H9 (cell line): ENCODE results near the gene UQCC3. TPM values are rescaled to one million over a fixed set of nuclear protein-coding genes. Genes with fewer than 3 reads are reported as not detected.
"Not testable (repeated sequence)": the region's sequence is repeated elsewhere in the genome, so short reads cannot be mapped to it uniquely, and the experiment has no call there.

Experiments
- DNase-seq: peaks from one replicate; pipeline ENCODE4 v3.0.0-alpha.2; 2017
- H2AFZ ChIP-seq: one replicate; pipeline ENCODE4 v1.6.1; 2013; ENCODE audit warnings: mild to moderate bottlenecking, low read length, control low read depth, moderate library complexity
- H2AK5ac ChIP-seq: 2 replicates; pipeline ENCODE4 v1.6.1; 2013; ENCODE audit warnings: low read length, control low read depth, mixed read lengths; ENCODE audit not compliant: insufficient read length
- H2BK120ac ChIP-seq: one replicate; pipeline ENCODE4 v1.6.1; 2013; ENCODE audit warnings: low read depth, mild to moderate bottlenecking, low read length, control low read depth, inconsistent platforms; ENCODE audit not compliant: poor library complexity, severe bottlenecking
- H2BK12ac ChIP-seq: 2 replicates; pipeline ENCODE4 v1.6.1; 2013; ENCODE audit warnings: low read length, control low read depth, mixed read lengths, low read depth; ENCODE audit not compliant: insufficient read length
- H2BK15ac ChIP-seq: 2 replicates; pipeline ENCODE4 v1.6.1; 2013; ENCODE audit warnings: low read depth, low read length, control low read depth
- H2BK20ac ChIP-seq: one replicate; pipeline ENCODE4 v1.6.1; 2013; ENCODE audit warnings: low read depth, mild to moderate bottlenecking, low read length, control low read depth, inconsistent platforms; ENCODE audit not compliant: poor library complexity, severe bottlenecking
- H2BK5ac ChIP-seq: 2 replicates; pipeline ENCODE4 v1.6.1; 2013; ENCODE audit warnings: low read length, control low read depth, mixed read lengths; ENCODE audit not compliant: insufficient read length
- H3K14ac ChIP-seq: 2 replicates; pipeline ENCODE4 v1.6.1; 2013; ENCODE audit warnings: low read length, control low read depth; ENCODE audit not compliant: insufficient read depth
- H3K18ac ChIP-seq: 2 replicates; pipeline ENCODE4 v1.6.1; 2013; ENCODE audit warnings: low read depth, mild to moderate bottlenecking, mixed read lengths, low read length, control low read depth; ENCODE audit not compliant: insufficient read length
- H3K23ac ChIP-seq: 2 replicates; pipeline ENCODE4 v1.6.1; 2013; ENCODE audit warnings: low read length, control low read depth, mixed read lengths, low read depth; ENCODE audit not compliant: insufficient read length
- H3K23me2 ChIP-seq: 2 replicates; pipeline ENCODE4 v1.6.1; 2013; ENCODE audit warnings: low read depth, mild to moderate bottlenecking, mixed read lengths, low read length, control low read depth; ENCODE audit not compliant: insufficient read length, poor library complexity, severe bottlenecking
- H3K27ac ChIP-seq: 2 replicates; pipeline ENCODE4 v1.5.1; 2013; ENCODE audit warnings: low read length, control low read depth, mixed read lengths, low read depth; ENCODE audit not compliant: insufficient read length
- H3K27me3 ChIP-seq: 2 replicates; pipeline ENCODE4 v1.6.1; 2013; ENCODE audit warnings: low read length, control low read depth, inconsistent platforms; ENCODE audit not compliant: insufficient read depth
- H3K4ac ChIP-seq: 2 replicates; pipeline ENCODE4 v1.6.1; 2013; ENCODE audit warnings: low read depth, mild to moderate bottlenecking, control low read depth, inconsistent platforms, low read length, moderate library complexity
- H3K4me1 ChIP-seq: 2 replicates; pipeline ENCODE4 v1.6.1; 2013; ENCODE audit warnings: low read length, control low read depth, inconsistent platforms; ENCODE audit not compliant: insufficient read depth
- H3K4me2 ChIP-seq: 2 replicates; pipeline ENCODE4 v1.6.1; 2013; ENCODE audit warnings: low read length, control low read depth, mixed read lengths; ENCODE audit not compliant: insufficient read length, insufficient read depth
- H3K56ac ChIP-seq: 2 replicates; pipeline ENCODE4 v1.6.1; 2013; ENCODE audit warnings: low read depth, mild to moderate bottlenecking, mixed read lengths, low read length, control low read depth; ENCODE audit not compliant: insufficient read length
- H3K79me1 ChIP-seq: 2 replicates; pipeline ENCODE4 v1.6.1; 2013; ENCODE audit warnings: low read depth, mild to moderate bottlenecking, moderate library complexity, low read length, control low read depth, inconsistent platforms; ENCODE audit not compliant: insufficient read depth, poor library complexity, severe bottlenecking
- H3K79me2 ChIP-seq: 2 replicates; pipeline ENCODE4 v1.6.1; 2013; ENCODE audit warnings: low read length, control low read depth, inconsistent platforms; ENCODE audit not compliant: insufficient read depth
- H3K9ac ChIP-seq: 2 replicates; pipeline ENCODE4 v1.6.1; 2013; ENCODE audit warnings: low read length, control low read depth, mixed read lengths; ENCODE audit not compliant: insufficient read length; ENCODE audit errors: extremely low read depth
- H3K9me3 ChIP-seq: one replicate; pipeline ENCODE4 v1.6.1; 2013; ENCODE audit warnings: low read depth, low read length, inconsistent platforms; ENCODE audit not compliant: control insufficient read depth
- H3T11ph ChIP-seq: one replicate; pipeline ENCODE4 v1.6.1; 2013; ENCODE audit warnings: mild to moderate bottlenecking, low read length, control low read depth, inconsistent platforms
- H4K20me1 ChIP-seq: one replicate; pipeline ENCODE4 v1.6.1; 2013; ENCODE audit not compliant: control insufficient read depth, insufficient read length, insufficient read depth
- H4K5ac ChIP-seq: 2 replicates; pipeline ENCODE4 v1.6.1; 2013; ENCODE audit warnings: low read depth, mild to moderate bottlenecking, mixed read lengths, low read length, control low read depth; ENCODE audit not compliant: insufficient read length
- H4K8ac ChIP-seq: replicated peaks from 2 replicates; pipeline ENCODE4 v1.6.1; 2013; ENCODE audit warnings: low read length, control low read depth, mixed read lengths, low read depth; ENCODE audit not compliant: insufficient read length
- H4K91ac ChIP-seq: 2 replicates; pipeline ENCODE4 v1.6.1; 2013; ENCODE audit warnings: low read depth, mild to moderate bottlenecking, moderate library complexity, mixed read lengths, low read length, control low read depth; ENCODE audit not compliant: insufficient read length
- H3K27ac Mint-ChIP-seq, 3 experiments: 2 replicates in 2 of 3; 3 replicates in 1 of 3; pipeline ENCODE4 v1.8.0; 2020 to 2021; ENCODE audit warnings: mixed read lengths in 3 of 3, mild to moderate bottlenecking in 1 of 3, moderate library complexity in 1 of 3
- H3K27me3 Mint-ChIP-seq: 2 replicates; pipeline ENCODE4 v1.8.0; 2021; ENCODE audit warnings: low read depth, mild to moderate bottlenecking, moderate library complexity, mixed read lengths
- H3K36me3 Mint-ChIP-seq, 3 experiments: 2 replicates in 2 of 3; 3 replicates in 1 of 3; pipeline ENCODE4 v1.8.0; 2020 to 2021; ENCODE audit warnings: low read depth in 3 of 3, mixed read lengths in 3 of 3; ENCODE audit not compliant: insufficient read depth in 1 of 3
- H3K4me1 Mint-ChIP-seq, 2 experiments: 2 replicates each; pipeline ENCODE4 v1.8.0; 2020; ENCODE audit warnings: mixed read lengths in 2 of 2
- H3K4me3 Mint-ChIP-seq, 2 experiments: 2 replicates in 1 of 2; 3 replicates in 1 of 2; pipeline ENCODE4 v1.8.0; 2020 to 2021; ENCODE audit warnings: mild to moderate bottlenecking in 2 of 2, mixed read lengths in 2 of 2, moderate library complexity in 1 of 2
- H3K9me3 Mint-ChIP-seq, 2 experiments: 2 replicates in 1 of 2; 3 replicates in 1 of 2; pipeline ENCODE4 v1.8.0; 2020; ENCODE audit warnings: mild to moderate bottlenecking in 2 of 2, mixed read lengths in 2 of 2, moderate library complexity in 1 of 2
- CTCF ChIP-seq: fragments of 200-600 bp; sonication (generic); conservative IDR thresholded peaks from 3 replicates; pipeline ENCODE4 v1.8.0; 2021; ENCODE audit warnings: antibody characterized with exemption, mild to moderate bottlenecking
- WGBS: extraction: QIAGEN DNeasy Blood & Tissue Kit; methylation state at CpG from one replicate; pipeline ENCODE4 v1.1.7; 2013; ENCODE audit warnings: missing lambda C conversion rate, low lambda C conversion rate, mixed read lengths; ENCODE audit not compliant: insufficient read length; ENCODE audit errors: extremely low coverage; 5-methylcytosine and 5-hydroxymethylcytosine counted together
- total RNA-seq: library from RNA; stranded (reverse); gene quantifications from 2 replicates; pipeline ENCODE4 v1.2.1, GENCODE V29; 2021

UQCC3 gene
- total RNA-seq, 1 experiment from 2014 or later = 11.1 TPM

GRCh38 chr11:62649486-62649885 is 22.0 kb upstream of the UQCC3 start:
- Histone ChIP-seq H3K4ac (no peak overlapping the region), H3K79me1 (no peaks in the 10 kb centered on the region), H3K4me1 (peaks cover 3% of the 10 kb centered on the region; the same call in 1 of the 2 replicates), H2BK15ac (no peak overlapping the region), H3K79me2 (peaks cover 9% of the 10 kb centered on the region; the same call in 1 of the 2 replicates), H2BK12ac (no peak overlapping the region), H2AK5ac (no peak overlapping the region), H2BK5ac (no peak overlapping the region), H3K27ac (no peak overlapping the region), H3T11ph (no peak overlapping the region), H3K14ac (no peak overlapping the region), H3K27me3 (no peaks in the 10 kb centered on the region), H2AFZ (no peak overlapping the region), H3K9me3 (no peaks in the 10 kb centered on the region), H3K23ac (no peak overlapping the region), H4K91ac (no peak overlapping the region), H4K5ac (no peak overlapping the region), H3K23me2 (peaks cover 9% of the 10 kb centered on the region), H2BK20ac (no peak overlapping the region), H3K18ac (no peak overlapping the region), H3K9ac (no peak overlapping the region), H3K4me2 (no peak overlapping the region), H4K20me1 (no peaks in the 10 kb centered on the region), H4K8ac (no peak overlapping the region), H3K56ac (no peak overlapping the region), H2BK120ac (no peak overlapping the region)
- Mint-ChIP-seq H3K4me3 (no peak overlapping the region), H3K27me3 (no peaks in the 10 kb centered on the region), H3K27ac (peak overlapping the region in 1 of 3 experiments; percentile 76; a peak in 2 of 7 replicates), H3K9me3 (no peaks in the 10 kb centered on the region), H3K36me3 (peaks cover 11 to 31% (median 18%) of the 10 kb centered on the region in 3 experiments), H3K4me1 (peaks cover 12 to 17% of the 10 kb centered on the region in 2 experiments)
- WGBS = no CpG with 5 or more reads among the region's 11 CpGs
- TF ChIP-seq CTCF = no peak
- DNase-seq = no peak

- H3K27ac Mint-ChIP-seq, H3K27ac ChIP-seq, H4K5ac ChIP-seq, H2AK5ac ChIP-seq, H3K79me1 ChIP-seq, H3K4me3 Mint-ChIP-seq, H2BK12ac ChIP-seq, H4K8ac ChIP-seq, H3K4ac ChIP-seq, H3K9ac ChIP-seq, H4K20me1 ChIP-seq, H3K56ac ChIP-seq, H2BK15ac ChIP-seq, H3K9me3 Mint-ChIP-seq, H3K14ac ChIP-seq, H3K18ac ChIP-seq, H3K27me3 ChIP-seq, H3K79me2 ChIP-seq, H4K91ac ChIP-seq, H2BK5ac ChIP-seq, H3K4me1 ChIP-seq, H2BK120ac ChIP-seq, H3K23me2 ChIP-seq, H3K27me3 Mint-ChIP-seq, H2BK20ac ChIP-seq, H3K23ac ChIP-seq, DNase-seq, H3K9me3 ChIP-seq, H3K4me2 ChIP-seq, H3T11ph ChIP-seq, H2AFZ ChIP-seq: not testable (repeated sequence)
- no CpG with 5 or more reads among the region's 12 CpGs for WGBS
- Mint-ChIP-seq H3K36me3 (peaks cover 8 to 27% (median 12%) of the 10 kb centered on the region in 3 experiments; a peak in 6 of 7 replicates), H3K4me1 (peaks cover 9 to 13% of the 10 kb centered on the region in 2 experiments)
These were observed 21.2 kb upstream of the UQCC3 start for GRCh38 chr11:62650283-62650682.
